HG03432 (cell line): ENCODE results near the gene SFXN5.

ENCODE experiments used
- ATAC-seq: cut with Tn5 transposase; IDR thresholded peaks from one replicate; pipeline ENCODE4 v1.9.1; 2021; ENCODE audit warnings: mild to moderate bottlenecking, moderate library complexity; ENCODE audit not compliant: unreplicated experiment

SFXN5 gene

DNA sequence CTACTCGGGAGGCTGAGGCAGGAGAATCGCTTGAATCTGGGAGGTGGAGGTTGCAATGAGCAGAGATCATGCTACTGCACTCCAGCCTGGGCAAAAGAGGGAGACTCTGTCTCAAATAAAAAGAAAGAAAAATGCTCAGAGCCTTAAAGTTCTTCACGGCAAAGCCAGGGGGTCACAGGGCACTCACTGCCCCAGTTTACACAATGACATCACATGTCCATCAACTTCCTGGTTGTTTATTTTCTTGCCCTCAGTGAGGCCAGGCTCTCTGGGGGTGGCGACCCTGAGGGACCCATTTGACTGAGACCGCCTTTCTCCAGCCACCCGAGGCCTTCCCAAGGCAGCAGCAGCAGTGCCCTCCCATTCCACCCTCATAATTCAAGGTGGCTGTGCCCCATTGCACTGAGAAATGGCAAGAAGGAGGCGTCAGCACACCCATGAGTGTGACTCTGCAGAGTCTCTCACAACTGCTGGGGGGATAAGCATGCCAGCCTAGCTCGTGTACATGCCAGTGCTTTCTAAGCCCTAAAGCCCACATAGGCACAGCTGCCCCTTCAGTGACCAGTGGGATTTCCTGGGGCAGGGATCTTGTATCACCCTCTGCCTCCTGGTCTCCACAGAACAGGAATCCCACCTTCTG is 50.0 kb downstream of the SFXN5 start:
- ATAC-seq, result no peak

DNA sequence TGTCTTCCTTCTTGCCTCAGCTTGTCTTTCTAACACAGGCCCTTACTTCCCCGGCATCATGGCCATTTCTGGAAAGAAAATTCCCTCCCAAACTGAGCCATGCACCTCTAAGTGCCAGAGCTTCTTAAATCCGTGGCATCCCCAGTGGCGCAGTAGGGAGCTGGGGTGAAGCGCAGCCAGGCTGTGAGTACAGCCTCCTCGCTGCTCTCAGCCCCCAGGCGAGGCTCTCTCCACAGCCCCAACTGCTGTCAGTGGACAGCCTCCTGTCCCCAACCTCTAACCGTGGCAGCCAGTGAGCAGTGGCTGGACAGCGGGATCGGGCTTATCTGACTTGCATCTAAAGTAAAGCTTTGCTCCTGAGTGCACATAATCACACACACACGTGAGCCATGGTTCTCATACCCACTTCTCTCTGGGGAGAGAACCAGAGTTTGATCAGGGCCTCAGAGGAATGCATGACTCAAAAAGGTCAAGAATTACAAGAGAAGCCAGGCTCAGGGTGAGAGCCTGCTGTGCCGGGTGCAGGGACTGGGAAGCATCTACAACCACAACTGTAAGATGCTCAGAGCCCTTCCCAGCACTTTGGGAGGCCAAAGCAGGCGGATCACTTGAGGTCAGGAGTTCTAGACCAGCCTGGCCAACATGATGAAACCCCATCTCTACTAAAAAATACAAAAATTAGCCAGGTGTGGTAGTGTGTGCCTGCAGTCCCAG is 50.7 kb downstream of the SFXN5 start:
- no peak for ATAC-seq

DNA sequence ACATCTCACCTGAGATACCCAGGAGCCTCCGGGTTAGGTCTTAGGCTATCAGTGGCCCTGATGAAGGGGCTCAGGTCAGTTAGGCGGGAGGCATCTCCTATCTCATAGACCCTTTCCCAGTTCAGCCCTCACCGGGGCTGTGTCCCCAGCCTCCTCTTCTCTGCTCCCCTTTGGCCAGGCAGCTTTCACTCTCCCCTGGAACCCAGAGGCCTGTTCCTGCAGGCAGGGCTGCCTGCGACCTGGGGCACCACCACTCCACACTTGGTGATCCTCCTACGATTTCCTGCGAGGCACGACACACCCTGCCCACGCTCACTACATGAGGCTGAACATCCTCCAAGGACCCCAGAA is 51.2 kb downstream of the SFXN5 start:
- no peak for ATAC-seq

DNA sequence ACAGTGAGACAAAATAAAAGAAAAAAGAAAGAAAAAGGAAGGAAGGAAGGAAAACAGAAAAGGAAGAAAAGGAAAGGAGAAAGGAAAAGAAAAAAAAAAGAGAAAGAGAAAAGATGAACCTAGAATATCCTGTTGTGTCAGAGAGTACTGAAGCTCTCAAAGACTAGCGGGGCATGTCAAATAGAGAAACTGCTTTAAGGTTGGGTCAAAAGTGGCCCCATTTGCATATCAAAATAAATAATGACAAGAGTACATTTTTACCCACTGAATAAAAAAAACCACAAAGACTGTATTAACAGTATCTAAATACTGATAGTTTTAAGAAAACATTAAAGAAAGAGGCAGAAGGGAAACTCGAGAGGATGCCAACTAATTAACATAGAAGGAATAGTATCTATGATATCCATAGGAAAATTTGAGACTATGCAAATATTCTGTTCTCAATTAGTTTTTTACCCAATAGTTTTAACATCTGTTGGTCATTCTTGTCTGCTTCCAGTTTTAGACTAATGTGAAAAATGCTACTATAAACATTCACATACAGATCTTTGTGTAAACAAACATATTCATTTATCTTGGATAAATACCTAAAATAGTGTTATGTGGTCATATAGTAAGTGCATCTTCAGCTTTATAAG is 53.2 kb downstream of the SFXN5 start:
- ATAC-seq, result no peak

DNA sequence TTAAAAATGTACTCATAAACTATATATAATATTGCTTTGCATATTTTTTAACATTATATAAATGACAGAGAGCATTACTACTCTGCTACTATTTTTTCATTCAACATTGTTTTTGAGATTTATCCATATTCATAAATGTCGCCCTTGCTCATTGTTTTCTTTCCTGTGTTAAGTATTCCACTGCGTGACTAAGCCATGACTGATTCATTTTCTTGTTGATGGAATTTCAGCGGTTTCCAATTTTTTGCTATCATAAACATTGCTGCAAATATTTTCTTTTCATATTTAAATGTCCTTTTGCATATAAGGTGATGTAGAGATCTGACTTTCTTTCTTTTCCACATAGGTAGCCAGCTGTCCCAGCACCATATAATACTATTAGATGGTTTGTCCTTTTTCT is 57.6 kb downstream of the SFXN5 start:
- no peak for ATAC-seq

DNA sequence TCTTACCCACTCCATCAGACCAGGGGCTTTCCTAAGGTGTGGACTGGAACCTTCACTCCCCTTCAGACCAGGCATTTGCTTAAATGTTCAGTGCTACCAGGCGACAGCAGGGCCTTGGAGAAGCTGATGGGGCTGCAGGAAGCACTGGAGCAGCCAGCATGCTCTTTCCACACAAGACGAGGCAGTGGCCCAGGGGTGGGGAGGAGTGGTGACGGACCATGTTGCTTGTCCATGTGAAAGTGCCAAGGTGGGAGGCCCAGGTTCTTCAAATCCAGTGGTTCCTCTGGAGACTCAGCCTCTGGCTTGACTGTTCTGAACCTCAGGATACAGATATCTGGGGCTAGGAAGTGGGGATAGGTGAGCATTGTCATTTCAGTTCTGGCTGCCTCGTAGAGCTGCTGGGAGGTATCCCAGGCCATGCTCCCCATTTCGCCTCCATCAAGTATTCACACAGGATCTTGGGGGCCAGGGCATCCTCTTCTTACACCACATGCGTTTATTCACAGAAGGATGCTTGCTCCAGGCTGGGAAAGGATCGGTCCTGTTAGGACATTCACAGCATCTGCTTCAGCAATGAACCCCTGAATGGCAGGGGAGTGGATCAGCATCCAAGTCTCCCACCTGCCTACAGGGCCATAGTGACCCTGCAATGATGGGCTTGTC is 62.2 kb downstream of the SFXN5 start:
- ATAC-seq, result no peak

DNA sequence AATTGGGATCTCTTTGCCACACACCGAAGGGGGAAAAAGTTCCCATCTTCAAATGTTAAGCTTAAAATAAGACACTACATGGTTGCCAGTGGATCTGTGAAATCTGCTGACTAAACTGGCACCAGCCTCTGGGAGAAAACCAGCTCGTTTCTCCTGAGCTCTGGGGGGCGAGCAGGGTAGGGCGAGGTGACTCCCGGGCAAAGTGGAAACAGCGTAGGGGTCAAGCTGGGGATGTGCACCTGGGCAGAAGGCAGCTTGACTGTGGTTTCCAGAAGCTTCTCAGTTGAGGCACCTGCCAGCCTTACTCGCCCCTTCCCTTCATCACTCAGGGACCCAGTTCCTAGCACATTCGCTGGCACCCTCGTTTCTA is 62.8 kb downstream of the SFXN5 start:
- ATAC-seq, result no peak

DNA sequence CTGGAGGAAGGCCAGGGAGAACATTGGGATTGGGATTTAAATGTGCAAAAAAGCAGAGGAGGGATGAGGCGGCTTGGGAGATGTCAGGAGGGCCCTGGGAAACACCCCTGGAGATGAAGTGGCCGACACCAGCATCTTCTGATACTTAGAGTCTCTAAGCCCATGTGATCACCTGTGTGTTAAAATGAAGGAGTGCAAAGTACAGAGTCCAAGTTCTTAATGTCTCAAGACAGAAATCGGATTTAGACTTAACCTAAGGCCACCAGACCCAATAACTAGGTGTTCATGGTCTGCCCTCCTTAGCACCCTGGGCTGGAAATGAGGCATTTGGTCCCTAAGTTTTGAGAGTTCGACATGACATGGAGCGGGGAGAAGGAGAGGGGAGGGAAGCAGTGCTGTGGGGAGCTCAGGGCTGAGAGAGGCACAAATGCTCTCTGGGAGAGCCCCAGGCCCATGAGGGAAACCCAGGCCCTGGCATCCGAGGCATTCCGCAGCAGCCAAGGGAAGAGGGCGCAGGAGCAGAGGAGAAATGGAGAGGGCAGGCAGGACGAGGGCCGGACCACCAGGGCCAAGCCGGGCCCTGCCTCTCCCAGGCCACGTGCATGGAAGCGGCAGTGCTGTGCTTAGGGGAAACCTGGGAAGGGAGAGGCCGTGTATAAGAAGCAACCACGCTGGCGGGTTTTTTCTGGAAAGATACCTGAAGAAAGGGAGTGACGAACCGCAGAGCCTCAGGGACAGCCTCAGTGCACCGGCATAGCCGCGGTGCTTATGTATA is 63.3 kb downstream of the SFXN5 start:
- no peak for ATAC-seq

DNA sequence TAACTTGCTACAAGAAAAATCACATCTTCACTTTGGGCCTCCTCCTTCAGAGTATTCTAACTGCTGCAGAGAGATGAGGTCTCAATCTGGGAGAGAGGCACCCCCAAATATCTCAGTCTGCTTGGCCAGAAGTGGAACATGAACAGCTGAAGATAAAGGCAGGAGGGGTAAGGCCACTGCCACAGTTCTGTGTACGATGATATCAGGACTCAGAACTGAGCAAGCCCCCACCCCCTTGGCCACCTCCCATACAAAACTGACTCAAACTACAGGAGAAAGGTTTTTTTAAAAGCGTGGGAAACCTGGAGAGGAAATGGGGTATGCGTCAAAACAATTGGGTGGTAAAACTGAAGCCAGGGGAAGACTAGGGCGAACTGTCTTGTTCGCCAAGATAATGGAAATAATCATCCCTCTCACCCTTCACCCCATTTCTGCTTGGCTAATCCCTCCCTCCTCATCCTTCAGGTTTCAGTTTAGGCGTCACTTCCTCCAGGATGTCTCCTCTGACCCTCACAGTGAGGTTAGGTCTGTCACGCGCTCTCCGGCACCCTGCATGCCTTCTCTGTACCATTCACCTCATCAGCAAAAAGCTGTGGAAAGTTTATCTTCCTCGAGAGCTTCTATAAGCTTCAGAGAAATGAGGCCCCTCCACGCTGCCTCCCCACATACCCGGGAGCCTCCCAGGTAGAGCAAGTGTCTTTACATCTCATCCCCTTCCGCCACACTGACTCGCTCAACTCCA is 64.4 kb downstream of the SFXN5 start:
- no peak for ATAC-seq

DNA sequence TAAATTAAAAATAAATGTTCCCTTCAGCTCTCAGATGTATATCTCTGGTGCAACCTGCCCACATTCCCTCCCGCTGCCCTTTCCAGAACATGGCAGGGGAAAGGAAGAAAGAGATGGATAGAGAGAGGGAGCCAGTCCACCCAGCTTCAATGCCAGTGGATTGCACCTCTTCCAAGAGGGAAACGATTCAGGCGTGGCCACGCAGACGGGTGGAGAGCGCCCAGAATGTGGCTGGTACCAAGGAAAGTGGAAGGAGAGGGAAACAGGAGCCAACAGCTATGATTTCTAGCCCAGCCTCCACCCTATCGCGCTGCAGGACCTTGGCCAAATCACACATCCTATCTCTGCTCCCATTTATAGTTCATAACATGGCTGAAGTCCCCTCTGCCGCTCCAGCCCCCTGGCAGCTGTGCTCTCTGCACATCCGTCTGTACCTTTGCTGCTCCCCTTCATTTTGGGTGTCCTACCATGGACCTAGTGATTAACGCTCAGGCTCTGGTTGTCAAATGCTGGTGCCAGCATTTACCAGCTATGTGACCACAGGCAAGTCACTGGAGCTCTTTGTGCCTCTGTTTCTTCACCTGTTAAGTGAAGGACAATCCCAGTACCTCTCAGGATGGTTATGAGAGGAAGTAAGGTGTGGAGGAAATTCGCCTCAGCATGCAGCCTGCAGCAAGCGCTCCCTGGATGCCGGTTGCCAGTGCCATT is 66.5 kb downstream of the SFXN5 start:
- ATAC-seq, result no peak

DNA sequence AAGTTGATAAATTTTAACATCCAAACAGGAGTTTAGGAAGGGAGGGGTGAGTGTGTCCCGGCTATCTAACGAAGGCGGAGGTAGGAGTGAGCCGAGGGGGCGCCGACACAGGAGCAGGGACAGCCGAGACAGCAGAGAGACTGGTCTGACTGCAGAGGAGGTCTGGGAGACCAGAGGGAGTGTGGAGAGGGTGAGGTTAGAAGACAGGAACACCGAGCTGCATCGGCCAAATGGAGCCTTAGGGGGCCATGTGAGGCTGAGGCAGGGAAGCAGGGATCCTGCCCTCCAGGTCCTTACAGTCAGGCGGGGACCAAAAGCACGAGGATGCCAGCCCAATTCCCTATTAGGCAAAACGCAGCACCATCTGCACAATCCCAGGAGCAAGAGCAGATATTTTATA is 67.0 kb downstream of the SFXN5 start:
- no peak for ATAC-seq

DNA sequence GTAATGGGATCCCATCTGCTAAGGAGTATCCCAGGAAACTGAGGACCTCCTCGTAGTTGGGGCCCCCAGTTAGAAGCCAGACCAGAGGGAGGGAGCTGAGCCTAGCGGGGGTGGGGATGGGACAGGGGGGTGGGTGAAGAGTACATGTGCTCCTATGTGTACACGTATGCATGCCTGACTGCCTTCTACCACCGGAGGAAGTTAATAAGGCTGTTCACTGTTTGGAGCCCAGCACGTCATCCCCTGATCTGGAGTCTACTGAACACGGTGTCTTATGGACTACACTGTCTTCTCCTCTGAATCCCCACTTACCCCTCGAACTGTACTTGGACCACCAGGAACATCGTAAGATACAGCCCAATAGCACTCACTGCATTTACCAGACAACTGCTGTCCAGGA is 68.5 kb downstream of the SFXN5 start:
- ATAC-seq, result no peak

DNA sequence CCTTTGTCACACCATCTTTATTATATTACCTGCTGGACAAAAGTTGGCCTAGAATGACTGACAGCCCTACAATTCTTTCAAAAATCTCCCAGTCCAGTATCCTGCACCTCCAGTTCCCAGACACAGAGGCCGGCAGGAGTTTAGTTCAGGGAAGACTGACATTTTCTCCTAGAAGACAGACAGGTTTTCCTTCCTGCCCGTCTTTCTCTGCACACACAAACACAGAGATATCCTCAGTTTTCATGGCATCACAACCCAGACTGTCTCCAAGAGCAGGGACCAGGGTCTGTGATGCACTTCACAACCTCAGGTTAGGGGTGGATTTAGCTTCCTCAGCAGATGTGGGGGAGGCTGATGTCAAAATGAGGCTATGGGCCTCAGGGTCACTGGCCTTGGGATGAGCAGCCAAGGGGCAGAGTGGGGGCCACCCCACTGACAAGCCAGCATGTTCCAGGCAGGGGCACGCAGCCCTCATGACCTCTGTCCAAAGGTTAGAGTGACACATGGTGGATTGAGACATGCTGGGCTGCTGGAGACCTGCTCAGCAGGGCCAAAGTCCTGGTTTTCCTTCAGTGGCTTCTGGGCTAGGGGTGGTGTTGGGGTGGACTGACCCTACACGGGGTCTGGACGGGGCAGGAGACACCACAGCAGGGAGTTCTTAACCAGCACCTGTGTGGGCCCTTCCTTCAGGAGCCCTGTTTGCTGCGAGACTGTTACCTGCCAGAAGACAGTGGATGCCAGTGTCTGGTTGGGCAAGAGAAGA is 70.5 kb downstream of the SFXN5 start:
- ATAC-seq, result no peak

DNA sequence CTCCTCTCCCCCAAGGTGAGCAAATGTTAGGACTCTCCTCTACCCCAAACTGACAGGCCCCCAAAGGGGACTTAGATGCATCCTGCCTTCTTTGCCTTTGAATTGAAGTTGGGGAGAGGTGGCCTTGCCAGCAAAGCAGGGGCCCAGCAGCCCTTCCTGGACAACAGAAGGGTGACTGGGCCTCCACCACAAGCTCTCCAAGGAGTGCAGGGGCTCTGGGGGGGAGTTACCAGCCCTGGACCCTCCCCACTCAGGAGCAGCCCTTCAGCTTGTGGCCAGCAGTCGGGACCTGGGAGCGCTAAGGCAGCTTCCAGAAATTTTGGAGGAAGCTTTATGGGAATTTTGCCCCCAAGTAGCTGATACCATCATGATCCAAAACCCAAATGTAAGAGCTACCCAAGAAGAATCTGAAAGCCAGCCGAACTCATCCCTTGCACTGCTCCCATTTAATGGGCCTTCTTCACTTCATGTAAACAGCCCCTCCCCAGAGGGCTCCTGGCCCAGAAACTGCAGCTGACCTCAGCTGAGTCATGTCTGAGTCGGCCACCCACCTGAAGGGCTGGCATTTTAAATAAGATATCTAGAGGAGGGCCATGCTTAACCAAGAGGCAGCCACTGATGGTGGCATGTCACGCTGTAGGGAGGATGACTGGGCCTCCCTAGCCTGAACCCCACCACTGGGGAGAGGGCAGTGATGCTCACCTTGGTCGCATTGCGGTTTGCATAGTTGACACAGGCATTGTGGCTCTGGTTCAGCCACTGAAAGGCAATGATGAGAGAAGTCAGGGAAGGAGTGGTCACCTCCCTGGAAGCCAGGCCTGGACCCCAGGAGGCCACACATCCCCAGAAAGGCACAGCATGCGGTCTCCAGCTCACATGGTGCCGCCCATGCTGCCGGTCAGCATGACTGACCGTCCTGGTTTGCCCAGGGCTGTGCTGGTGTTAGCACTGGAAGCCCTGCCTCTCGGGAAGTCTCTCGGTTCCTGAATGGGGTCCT is 71.5 kb downstream of the SFXN5 start:
- ATAC-seq, result no peak

DNA sequence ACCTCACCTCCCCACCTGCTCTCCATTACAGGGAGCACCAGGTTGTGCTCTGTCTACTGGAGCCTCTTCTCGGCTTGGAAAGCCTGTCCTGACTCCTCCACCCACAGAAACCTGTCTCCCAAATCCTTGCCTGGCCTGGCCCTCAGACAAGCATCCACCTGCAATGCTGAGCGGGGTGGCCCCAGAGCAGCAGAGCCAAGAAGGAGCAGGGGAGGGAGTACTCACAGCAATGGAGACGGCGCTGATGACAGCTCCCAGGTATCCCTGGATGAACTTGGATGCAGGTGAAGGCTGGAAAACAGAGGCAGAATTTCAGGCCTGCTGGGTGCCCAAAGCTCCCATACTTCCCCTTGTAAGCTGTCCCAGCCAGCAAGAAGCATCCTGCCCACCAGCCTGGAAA is 72.8 kb downstream of the SFXN5 start:
- no peak for ATAC-seq

DNA sequence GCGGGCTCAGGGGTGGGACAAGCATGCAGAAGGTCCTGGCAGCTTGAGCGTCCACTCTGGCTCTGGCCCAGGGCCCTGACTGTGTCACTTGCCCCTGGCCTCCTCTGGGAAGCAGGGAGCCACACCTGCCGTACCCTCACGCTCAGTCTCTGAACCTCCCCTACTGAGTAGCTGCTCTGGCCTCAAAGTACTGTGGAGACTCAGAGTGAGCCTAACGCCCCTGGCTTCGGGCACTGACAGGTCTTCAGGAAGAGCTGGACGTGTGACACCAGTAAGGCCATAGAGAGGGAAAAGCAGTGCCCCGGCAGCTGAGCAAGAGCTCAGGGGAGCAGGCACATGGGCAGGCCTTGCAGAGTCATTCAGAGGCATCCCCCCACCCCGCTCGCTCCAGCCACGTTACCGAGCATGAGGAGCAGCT is 73.3 kb downstream of the SFXN5 start:
- ATAC-seq, result no peak

DNA sequence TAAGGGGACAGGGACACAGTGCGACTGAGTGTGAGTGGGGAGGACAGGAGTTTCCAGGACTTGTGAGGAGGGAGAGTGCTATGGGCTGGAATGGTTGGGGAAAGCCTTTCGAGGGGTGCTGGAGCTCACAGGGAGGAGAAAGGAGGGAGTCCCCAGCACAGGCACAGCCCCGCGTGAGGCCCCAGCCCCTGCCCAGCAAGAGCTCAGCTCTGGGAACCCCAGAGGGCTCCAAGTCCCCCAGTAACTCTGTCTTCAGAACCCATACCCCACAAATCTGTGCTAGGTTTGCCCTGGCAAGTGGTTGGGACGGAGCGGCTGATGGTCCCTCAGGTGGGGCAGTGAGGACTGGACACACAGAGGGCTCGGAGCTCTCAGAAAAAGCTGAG is 75.4 kb downstream of the SFXN5 start:
- ATAC-seq, result no peak
